GM10266 (cell line): ENCODE data around the gene BABAM2.

Experiments
- DNase-seq: peaks from one replicate; pipeline ENCODE4 v3.0.0; 2012; ENCODE audit errors: extremely low spot score
- CTCF ChIP-seq: IDR thresholded peaks from 2 replicates; pipeline ENCODE4 v1.5.1; 2012; ENCODE audit warnings: mild to moderate bottlenecking, low read depth; ENCODE audit not compliant: control insufficient read depth, insufficient read depth; ENCODE audit errors: missing control alignments

BABAM2 gene

GRCh38 chr2:28193630-28194403, 303.3 kb downstream of the BABAM2 start:
- TF ChIP-seq CTCF: no peak
- DNase-seq: no peak

- DNase-seq: no peak
- no peak for TF ChIP-seq CTCF
These were observed 309.6 kb downstream of the BABAM2 start for GRCh38 chr2:28199995-28200679.

GRCh38 chr2:28201671-28202180, 311.2 kb downstream of the BABAM2 start:
- no peak for TF ChIP-seq CTCF
- DNase-seq: no peak

- DNase-seq: no peak
- TF ChIP-seq CTCF: no peak
These were observed 312.2 kb downstream of the BABAM2 start for GRCh38 chr2:28202719-28203118.

GRCh38 chr2:28206762-28207161, 316.2 kb downstream of the BABAM2 start:
- no peak for TF ChIP-seq CTCF
- no peak for DNase-seq

GRCh38 chr2:28209261-28209691, 318.7 kb downstream of the BABAM2 start:
- no peak for DNase-seq

More at GRCh38 chr2:28209261-28209691, 318.7 kb downstream of the BABAM2 start:
- no peak for TF ChIP-seq CTCF
